Parathyroid adenoma (tissue), 2 donors: ENCODE measurements around the gene ZBTB39.

ENCODE experiments used
- H2AFZ ChIP-seq: fragments of 300-600 bp; sonication (generic); one replicate; pipeline ENCODE4 v1.7.0; 2017; ENCODE audit warnings: antibody characterized with exemption, mild to moderate bottlenecking
- H3K27ac ChIP-seq: fragments of 300-600 bp; sonication (generic); one replicate; pipeline ENCODE4 v1.7.0; 2017
- H3K27me3 ChIP-seq: fragments of 300-600 bp; sonication (generic); one replicate; pipeline ENCODE4 v1.7.0; 2017; ENCODE audit warnings: low read length; ENCODE audit not compliant: control insufficient read depth, insufficient read depth
- H3K36me3 ChIP-seq: fragments of 300-600 bp; sonication (generic); one replicate; pipeline ENCODE4 v1.7.0; 2017; ENCODE audit warnings: low read length; ENCODE audit not compliant: control insufficient read depth, insufficient read depth
- H3K4me1 ChIP-seq: fragments of 300-600 bp; sonication (generic); one replicate; pipeline ENCODE4 v1.7.0; 2017; ENCODE audit warnings: control low read depth
- H3K4me2 ChIP-seq: fragments of 300-600 bp; sonication (generic); one replicate; pipeline ENCODE4 v1.7.0; 2017; ENCODE audit warnings: low read length
- H3K4me3 ChIP-seq: fragments of 300-600 bp; sonication (generic); one replicate; pipeline ENCODE4 v1.7.0; 2017; ENCODE audit warnings: low read depth, low read length
- H3K79me2 ChIP-seq: fragments of 300-600 bp; sonication (generic); one replicate; pipeline ENCODE4 v1.7.0; 2017; ENCODE audit warnings: control low read depth
- H3K9ac ChIP-seq: fragments of 300-600 bp; sonication (generic); one replicate; pipeline ENCODE4 v1.7.0; 2017; ENCODE audit warnings: mild to moderate bottlenecking
- H3K9me3 ChIP-seq: fragments of 300-600 bp; sonication (generic); one replicate; pipeline ENCODE4 v1.7.0; 2017; ENCODE audit warnings: low read length; ENCODE audit not compliant: control insufficient read depth
- CTCF ChIP-seq: fragments of 300-600 bp; sonication (generic); IDR thresholded peaks from one replicate; pipeline ENCODE4 v1.7.0; 2017; ENCODE audit warnings: antibody characterized with exemption, mild to moderate bottlenecking
- donor health status: primary hyperparathyroidism.

The ZBTB39 gene

GRCh38 chr12:56958422-56958821 is 47.9 kb downstream of the ZBTB39 start:
- Histone ChIP-seq H3K79me2 (no peaks in the 10 kb centered on the region), H3K27ac (no peak overlapping the region), H3K36me3 (no peaks in the 10 kb centered on the region), H3K4me3 (no peak overlapping the region), H3K27me3 (no peaks in the 10 kb centered on the region), H2AFZ (no peak overlapping the region), H3K9ac (no peak overlapping the region), H3K9me3 (no peaks in the 10 kb centered on the region), H3K4me2 (no peak overlapping the region), H3K4me1 (no peaks in the 10 kb centered on the region)
- no peak for TF ChIP-seq CTCF

- H3K27me3 ChIP-seq: no peaks in the 10 kb centered on the region
- no peaks in the 10 kb centered on the region for H3K36me3 ChIP-seq
- H3K9ac ChIP-seq: no peak within 1 kb of the TSS
- H3K4me2 ChIP-seq: no peak within 1 kb of the TSS
- H2AFZ ChIP-seq: no peak within 1 kb of the TSS
- H3K9me3 ChIP-seq: no peaks in the 10 kb centered on the region
- H3K27ac ChIP-seq: no peak within 1 kb of the TSS
- H3K79me2 ChIP-seq: no peaks in the 10 kb centered on the region
- no peak within 1 kb of the TSS for H3K4me3 ChIP-seq
- no peaks in the 10 kb centered on the region for H3K4me1 ChIP-seq
- no peak for TF ChIP-seq CTCF
These were observed 48.9 kb downstream of the ZBTB39 start, which contains the start of gene RDH16 for GRCh38 chr12:56957229-56958052. Gene RDH16 (minus strand): TSS chr12:56957608. CDS start chr12:56957462, 146 bp downstream.

- Histone ChIP-seq H3K4me1 (no peaks in the 10 kb centered on the region), H3K79me2 (no peaks in the 10 kb centered on the region), H3K36me3 (no peaks in the 10 kb centered on the region), H2AFZ (no peak overlapping the region), H3K27ac (no peak overlapping the region), H3K9ac (no peak overlapping the region), H3K4me3 (no peak overlapping the region), H3K4me2 (no peak overlapping the region), H3K9me3 (no peaks in the 10 kb centered on the region), H3K27me3 (no peaks in the 10 kb centered on the region)
- TF ChIP-seq CTCF: no peak
These were observed 50.6 kb downstream of the ZBTB39 start for GRCh38 chr12:56955631-56956256.

GRCh38 chr12:56954958-56955355 is 51.4 kb downstream of the ZBTB39 start:
- Histone ChIP-seq H3K79me2 (no peaks in the 10 kb centered on the region), H3K27me3 (no peaks in the 10 kb centered on the region)

More at GRCh38 chr12:56954958-56955355, 51.4 kb downstream of the ZBTB39 start:
- Histone ChIP-seq H3K9ac (no peak overlapping the region), H3K4me2 (no peak overlapping the region), H3K9me3 (no peaks in the 10 kb centered on the region), H2AFZ (no peak overlapping the region), H3K4me1 (no peaks in the 10 kb centered on the region), H3K27ac (no peak overlapping the region), H3K4me3 (no peak overlapping the region), H3K36me3 (no peaks in the 10 kb centered on the region)
- TF ChIP-seq CTCF: no peak
